IMR-90 (cell line): Measurements from ENCODE around the gene LHFPL3. TPM values are rescaled to one million over a fixed set of nuclear protein-coding genes. Genes with fewer than 3 reads are reported as not detected.

Source experiments
- ATAC-seq: fragments of 200-7000 bp; cut with Tn5 transposase; 2 replicates; pipeline ENCODE4 v1.9.1; 2020; ENCODE audit warnings: low read depth, mild to moderate bottlenecking, moderate library complexity
- BruUV-seq: library from RNA; stranded (reverse); fragments of 400-500 nt; replicated peaks from 2 replicates; lab custom pipeline; 2021; lab: Mats Ljungman, UMichigan
- CTCF ChIA-PET: fragments of 300-600 bp; formaldehyde crosslinking; extraction: SDS; loops from one replicate; lab custom pipeline; 2021; ENCODE audit warnings: antibody characterized with exemption; lab: Yijun Ruan, JAX
- POLR2A ChIA-PET: fragments of 300-600 bp; sonication (Branson Sonifier 250); formaldehyde crosslinking; loops from one replicate; lab custom pipeline; 2022; ENCODE audit warnings: antibody characterized with exemption; ENCODE audit not compliant: unreplicated experiment; lab: Charles Lee
- DNase-seq: peaks from one replicate; pipeline ENCODE4 v3.0.0; 2013
- H2AFZ ChIP-seq: replicated peaks from 2 replicates; pipeline ENCODE3; 2013; ENCODE audit warnings: low read length, mild to moderate bottlenecking; ENCODE audit not compliant: poor library complexity
- H2AK5ac ChIP-seq: 2 replicates; pipeline ENCODE4 v1.6.1; 2013; ENCODE audit warnings: low read depth, low read length, inconsistent platforms
- H2AK9ac ChIP-seq: replicated peaks from 2 replicates; pipeline ENCODE3; 2013; ENCODE audit warnings: mild to moderate bottlenecking, low read depth, low read length, moderate library complexity; ENCODE audit not compliant: poor library complexity
- H2BK120ac ChIP-seq: 2 replicates; pipeline ENCODE4 v1.6.1; 2013; ENCODE audit warnings: low read depth, low read length, inconsistent platforms
- H2BK15ac ChIP-seq: 3 replicates; pipeline ENCODE4 v1.6.1; 2013; ENCODE audit warnings: low read depth, low read length, inconsistent platforms
- H2BK20ac ChIP-seq: 2 replicates; pipeline ENCODE4 v1.6.1; 2013; ENCODE audit warnings: low read depth, mild to moderate bottlenecking, inconsistent platforms, low read length, moderate library complexity
- H2BK5ac ChIP-seq: 2 replicates; pipeline ENCODE4 v1.6.1; 2013; ENCODE audit warnings: mild to moderate bottlenecking, low read depth, low read length, inconsistent platforms; ENCODE audit not compliant: poor library complexity, severe bottlenecking
- H3K14ac ChIP-seq: replicated peaks from 2 replicates; pipeline ENCODE4 v1.6.1; 2013; ENCODE audit warnings: low read depth, low read length, inconsistent platforms
- H3K18ac ChIP-seq: 2 replicates; pipeline ENCODE4 v1.6.1; 2013; ENCODE audit warnings: low read depth, low read length, control low read depth
- H3K23ac ChIP-seq: 2 replicates; pipeline ENCODE4 v1.6.1; 2013; ENCODE audit warnings: low read depth, low read length, inconsistent platforms
- H3K27ac ChIP-seq: 2 replicates; pipeline ENCODE4 v1.5.1; 2013; ENCODE audit warnings: mild to moderate bottlenecking, control low read depth, low read length; ENCODE audit not compliant: insufficient read depth
- H3K27me3 ChIP-seq: 2 replicates; pipeline ENCODE4 v1.6.1; 2013; ENCODE audit warnings: low read length; ENCODE audit not compliant: control insufficient read depth, insufficient read depth
- H3K36me3 ChIP-seq: 2 replicates; pipeline ENCODE4 v1.6.1; 2013; ENCODE audit warnings: low read length, mixed read lengths; ENCODE audit not compliant: control insufficient read depth, insufficient read depth
- H3K4ac ChIP-seq: 2 replicates; pipeline ENCODE4 v1.6.1; 2013; ENCODE audit warnings: low read depth, low read length, inconsistent platforms
- H3K4me1 ChIP-seq: 2 replicates; pipeline ENCODE4 v1.6.1; 2013; ENCODE audit warnings: low read length, mixed read lengths; ENCODE audit not compliant: control insufficient read depth, insufficient read depth
- H3K4me2 ChIP-seq: 2 replicates; pipeline ENCODE4 v1.6.1; 2013; ENCODE audit warnings: low read depth, mild to moderate bottlenecking, control low read depth, low read length, moderate library complexity
- H3K4me3 ChIP-seq: 2 replicates; pipeline ENCODE4 v1.5.1; 2013; ENCODE audit warnings: low read depth, mild to moderate bottlenecking, control low read depth, low read length, moderate library complexity; ENCODE audit not compliant: insufficient read depth
- H3K56ac ChIP-seq: 2 replicates; pipeline ENCODE4 v1.6.1; 2013; ENCODE audit warnings: low read length, inconsistent platforms; ENCODE audit not compliant: insufficient read depth; ENCODE audit errors: extremely low read depth
- H3K79me1 ChIP-seq, 2 experiments: 2 replicates each; pipeline ENCODE4 v1.6.1; 2013; ENCODE audit warnings: low read length in 2 of 2, inconsistent platforms in 1 of 2, low read depth in 1 of 2
- H3K9ac ChIP-seq: 2 replicates; pipeline ENCODE4 v1.6.1; 2013; ENCODE audit warnings: low read depth, low read length, control low read depth
- H3K9me1 ChIP-seq: 2 replicates; pipeline ENCODE4 v1.6.1; 2013; ENCODE audit warnings: low read length, inconsistent platforms; ENCODE audit not compliant: insufficient read depth
- H3K9me3 ChIP-seq: 2 replicates; pipeline ENCODE4 v1.6.1; 2013; ENCODE audit warnings: low read length; ENCODE audit not compliant: control insufficient read depth, insufficient read depth
- H4K20me1 ChIP-seq: 2 replicates; pipeline ENCODE4 v1.6.1; 2013; ENCODE audit warnings: low read length, inconsistent platforms; ENCODE audit not compliant: insufficient read depth
- H4K5ac ChIP-seq: 2 replicates; pipeline ENCODE4 v1.6.1; 2013; ENCODE audit warnings: mild to moderate bottlenecking, low read depth, low read length, control low read depth
- H4K8ac ChIP-seq, 2 experiments: 2 replicates each; pipeline ENCODE4 v1.6.1; 2013; ENCODE audit warnings: low read depth in 2 of 2, low read length in 2 of 2, control low read depth in 1 of 2, inconsistent platforms in 1 of 2
- H4K91ac ChIP-seq: 2 replicates; pipeline ENCODE4 v1.6.1; 2013; ENCODE audit warnings: low read depth, low read length, inconsistent platforms; ENCODE audit not compliant: insufficient read depth
- BHLHE40 ChIP-seq: fragments of 150-350 bp; IDR thresholded peaks from 2 replicates; pipeline ENCODE4 v1.6.1; 2016; ENCODE audit warnings: mild to moderate bottlenecking, low read depth, low read length
- CHD1 ChIP-seq: IDR thresholded peaks from 2 replicates; pipeline ENCODE4 v1.6.1; 2012; ENCODE audit warnings: low read depth, low read length, improper control_type of control experiment
- FOS ChIP-seq: fragments of 150-350 bp; IDR thresholded peaks from 2 replicates; pipeline ENCODE4 v1.6.1; 2016; ENCODE audit warnings: low read depth, low read length
- MAFK ChIP-seq: IDR thresholded peaks from 2 replicates; pipeline ENCODE4 v1.6.1; 2012; ENCODE audit warnings: low read depth, low read length, improper control_type of control experiment
- MXI1 ChIP-seq: IDR thresholded peaks from 2 replicates; pipeline ENCODE4 v1.6.1; 2012; ENCODE audit warnings: low read depth, mild to moderate bottlenecking, low read length, moderate library complexity, borderline replicate concordance
- RCOR1 ChIP-seq: IDR thresholded peaks from 2 replicates; pipeline ENCODE4 v1.6.1; 2012; ENCODE audit warnings: mild to moderate bottlenecking, low read length, improper control_type of control experiment; ENCODE audit not compliant: insufficient replicate concordance
- WGBS, 2 experiments: methylation state at CpG; one replicate each; pipeline versions ENCODE4 v1.1.5 to v1.1.7; 2013; ENCODE audit warnings: missing lambda C conversion rate in 2 of 2; ENCODE audit not compliant: insufficient read length in 1 of 2; ENCODE audit errors: extremely low coverage in 2 of 2; 5-methylcytosine and 5-hydroxymethylcytosine counted together
- dilution Hi-C: fragments of 300-500 bp; cut with HindIII; formaldehyde crosslinking; loops from one replicate; pipeline ENCODE4 v1.14.3; 2018; ENCODE audit warnings: low sequenced_read_pairs; ENCODE audit not compliant: unreplicated experiment
- in situ Hi-C: fragments of 300-500 bp; cut with MboI; formaldehyde crosslinking; loops from 3 replicates; pipeline ENCODE4 v1.14.3; 2019; ENCODE audit warnings: low sequenced_read_pairs, inconsistent platforms, mixed read lengths
- intact Hi-C: fragments of 100-400 bp; cut with micrococcal nuclease; formaldehyde crosslinking; loops from 2 replicates; pipeline ENCODE4 v1.10.0; 2022
- polyA plus RNA-seq, 3 experiments: library from polyadenylated mRNA; depleted of rRNA; stranded (reverse); fragments of >200 nt; gene quantifications; 2 replicates each; pipeline ENCODE4 v1.2.3, GENCODE V29; 2012; ENCODE audit warnings: low replicate concordance in 1 of 3
- total RNA-seq: library from RNA; depleted of rRNA; stranded (reverse); fragments of >200 nt; gene quantifications from 2 replicates; pipeline ENCODE4 v1.2.3, GENCODE V29; 2012
- TF ChIP-seq, protein P1 (sequence below): fragments of 150-350 bp; IDR thresholded peaks from 2 replicates; pipeline ENCODE4 v1.6.1; 2017; ENCODE audit warnings: mild to moderate bottlenecking, antibody characterized with exemption, low read length, low read depth
- TF ChIP-seq, protein P2 (sequence below): conservative IDR thresholded peaks from 2 replicates; pipeline ENCODE4 v1.5.1; 2012; ENCODE audit warnings: mild to moderate bottlenecking, low read depth, low read length, improper control_type of control experiment

LHFPL3 gene
- total and polyA plus RNA-seq, 2 of the 4 experiments (the other 2 are of a cell fraction) = not detected

DNA sequence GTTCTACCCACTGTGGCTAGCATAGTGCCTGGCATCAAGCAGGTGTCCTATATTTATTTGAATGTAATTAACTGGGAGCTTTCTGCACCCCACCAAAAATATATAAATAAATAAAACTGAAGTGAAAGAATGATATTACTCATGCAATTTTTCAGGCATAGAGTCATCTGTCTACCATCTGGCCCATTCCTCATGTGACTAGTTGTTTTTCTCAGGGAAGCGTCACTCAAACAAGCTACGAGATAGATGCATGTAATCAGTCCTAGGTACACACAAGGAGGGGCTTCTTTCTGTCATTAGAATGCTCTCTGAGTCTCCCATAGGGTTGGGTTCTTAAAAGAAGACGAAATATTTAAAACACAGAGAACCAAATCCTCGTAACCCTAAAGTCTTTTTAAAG lies 430.1 kb downstream of the LHFPL3 start:
- Histone ChIP-seq H3K4me2 (no peak overlapping the region), H2BK120ac (no peak overlapping the region), H2BK20ac (no peak overlapping the region), H3K56ac (no peak overlapping the region), H3K14ac (no peak overlapping the region), H3K9ac (no peak overlapping the region), H4K5ac (no peak overlapping the region), H3K27ac (no peak overlapping the region), H2AK5ac (no peak overlapping the region), H3K9me1 (no peaks in the 10 kb centered on the region), H2AFZ (no peak overlapping the region), H2BK15ac (no peak overlapping the region), H3K4ac (no peak overlapping the region), H2BK5ac (no peak overlapping the region), H3K36me3 (no peaks in the 10 kb centered on the region), H2AK9ac (no peak overlapping the region), H3K23ac (no peak overlapping the region), H3K79me1 (no peaks in the 10 kb centered on the region), H4K91ac (no peak overlapping the region), H3K4me1 (no peaks in the 10 kb centered on the region), H4K8ac (no peak overlapping the region), H3K27me3 (no peaks in the 10 kb centered on the region), H4K20me1 (no peaks in the 10 kb centered on the region), H3K18ac (no peak overlapping the region), H3K9me3 (no peaks in the 10 kb centered on the region), H3K4me3 (no peak overlapping the region)
- DNase-seq (no peak), ATAC-seq (no peak)
- in situ Hi-C loops (no loop called here), intact Hi-C loops (no loop called here), dilution Hi-C loops (no loop called here)
- BruUV-seq = no TSS peak
- POLR2A ChIA-PET = no interaction called here
- CTCF ChIA-PET = no interaction called here
- no CpG with 5 or more reads among the region's 4 CpGs for WGBS, 2 experiments
- no peak for TF ChIP-seq CHD1
- no peak for TF ChIP-seq FOS
- no peak for TF ChIP-seq MXI1
- TF ChIP-seq RCOR1 = no peak
- TF ChIP-seq, protein P1, sequence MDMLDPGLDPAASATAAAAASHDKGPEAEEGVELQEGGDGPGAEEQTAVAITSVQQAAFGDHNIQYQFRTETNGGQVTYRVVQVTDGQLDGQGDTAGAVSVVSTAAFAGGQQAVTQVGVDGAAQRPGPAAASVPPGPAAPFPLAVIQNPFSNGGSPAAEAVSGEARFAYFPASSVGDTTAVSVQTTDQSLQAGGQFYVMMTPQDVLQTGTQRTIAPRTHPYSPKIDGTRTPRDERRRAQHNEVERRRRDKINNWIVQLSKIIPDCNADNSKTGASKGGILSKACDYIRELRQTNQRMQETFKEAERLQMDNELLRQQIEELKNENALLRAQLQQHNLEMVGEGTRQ = no peak
- TF ChIP-seq, protein P2, sequence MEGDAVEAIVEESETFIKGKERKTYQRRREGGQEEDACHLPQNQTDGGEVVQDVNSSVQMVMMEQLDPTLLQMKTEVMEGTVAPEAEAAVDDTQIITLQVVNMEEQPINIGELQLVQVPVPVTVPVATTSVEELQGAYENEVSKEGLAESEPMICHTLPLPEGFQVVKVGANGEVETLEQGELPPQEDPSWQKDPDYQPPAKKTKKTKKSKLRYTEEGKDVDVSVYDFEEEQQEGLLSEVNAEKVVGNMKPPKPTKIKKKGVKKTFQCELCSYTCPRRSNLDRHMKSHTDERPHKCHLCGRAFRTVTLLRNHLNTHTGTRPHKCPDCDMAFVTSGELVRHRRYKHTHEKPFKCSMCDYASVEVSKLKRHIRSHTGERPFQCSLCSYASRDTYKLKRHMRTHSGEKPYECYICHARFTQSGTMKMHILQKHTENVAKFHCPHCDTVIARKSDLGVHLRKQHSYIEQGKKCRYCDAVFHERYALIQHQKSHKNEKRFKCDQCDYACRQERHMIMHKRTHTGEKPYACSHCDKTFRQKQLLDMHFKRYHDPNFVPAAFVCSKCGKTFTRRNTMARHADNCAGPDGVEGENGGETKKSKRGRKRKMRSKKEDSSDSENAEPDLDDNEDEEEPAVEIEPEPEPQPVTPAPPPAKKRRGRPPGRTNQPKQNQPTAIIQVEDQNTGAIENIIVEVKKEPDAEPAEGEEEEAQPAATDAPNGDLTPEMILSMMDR = no peak
- TF ChIP-seq BHLHE40 = no peak
- no peak for TF ChIP-seq MAFK
